D721Med (cell line): ENCODE measurements around the gene PLIN3.

Source experiments
- DNase-seq: peaks from one replicate; pipeline ENCODE4 v3.0.0; 2011; ENCODE audit warnings: low spot score; ENCODE audit not compliant: insufficient read length
- FAIRE-seq: peaks from 2 replicates; lab custom pipeline; 2011; peaks lifted over from hg19 to GRCh38; lab: Jason Lieb, UNC
- CTCF ChIP-seq: IDR thresholded peaks from 2 replicates; pipeline ENCODE4 v1.5.1; 2012; ENCODE audit warnings: mild to moderate bottlenecking, control low read depth; ENCODE audit not compliant: insufficient read depth; ENCODE audit errors: missing control alignments

The PLIN3 gene

GRCh38 chr19:4910594-4911281 lies 43.3 kb upstream of the PLIN3 start:
- no peak for TF ChIP-seq CTCF
- FAIRE-seq = no peak
- DNase-seq = peak; percentile 6

GRCh38 chr19:4909897-4910593 lies 42.6 kb upstream of the PLIN3 start:
- FAIRE-seq = no peak
- TF ChIP-seq CTCF = no peak
- DNase-seq = peak; percentile 89

GRCh38 chr19:4909156-4909896 lies 41.9 kb upstream of the PLIN3 start, which contains the start of gene UHRF1:
Gene UHRF1 (plus strand): TSS chr19:4909501. CDS start chr19:4910886, 1,385 bp downstream.
- TF ChIP-seq CTCF = no peak
- DNase-seq = peak; percentile 53
- FAIRE-seq = no peak

GRCh38 chr19:4908781-4909155 lies 41.3 kb upstream of the PLIN3 start:
- no peak for TF ChIP-seq CTCF
- DNase-seq (peak; percentile 5), FAIRE-seq (no peak)

- peak; percentile 3 for DNase-seq
- FAIRE-seq = no peak
- TF ChIP-seq CTCF = no peak
Observed at GRCh38 chr19:4908360-4908759, 40.9 kb upstream of the PLIN3 start.

GRCh38 chr19:4906963-4907362 lies 39.5 kb upstream of the PLIN3 start:
- no peak for FAIRE-seq
- peak; percentile 24 for DNase-seq
- TF ChIP-seq CTCF = no peak

- no peak for FAIRE-seq
- TF ChIP-seq CTCF = no peak
- no peak for DNase-seq
Observed at GRCh38 chr19:4904481-4904880, 37.0 kb upstream of the PLIN3 start.
